PFSK-1 (cell line): ENCODE measurements around the gene PKIB.

ENCODE experiments used
- POLR2AphosphoS5 ChIP-seq: IDR thresholded peaks from 2 replicates; pipeline ENCODE4 v1.6.1; 2012; ENCODE audit warnings: low read depth, mild to moderate bottlenecking, control low read depth, low read length, moderate library complexity
- SIN3A ChIP-seq: IDR thresholded peaks from 2 replicates; pipeline ENCODE4 v1.6.1; 2012; ENCODE audit warnings: mild to moderate bottlenecking, low read length, moderate library complexity, borderline replicate concordance; ENCODE audit not compliant: insufficient read depth
- TAF1 ChIP-seq: IDR thresholded peaks from 2 replicates; pipeline ENCODE4 v1.6.1; 2012; ENCODE audit warnings: low read length, control low read depth, borderline replicate concordance; ENCODE audit not compliant: insufficient read depth
- TF ChIP-seq, protein P1 (sequence below), 2 experiments: IDR thresholded peaks; 2 replicates each; pipeline versions ENCODE4 v1.6.1 to v1.8.0; 2011 to 2012; ENCODE audit warnings: low read depth in 2 of 2, low read length in 2 of 2, control low read depth in 1 of 2, inconsistent platforms in 1 of 2, mild to moderate bottlenecking in 1 of 2, moderate library complexity in 1 of 2; ENCODE audit not compliant: insufficient read depth in 1 of 2

DNA sequence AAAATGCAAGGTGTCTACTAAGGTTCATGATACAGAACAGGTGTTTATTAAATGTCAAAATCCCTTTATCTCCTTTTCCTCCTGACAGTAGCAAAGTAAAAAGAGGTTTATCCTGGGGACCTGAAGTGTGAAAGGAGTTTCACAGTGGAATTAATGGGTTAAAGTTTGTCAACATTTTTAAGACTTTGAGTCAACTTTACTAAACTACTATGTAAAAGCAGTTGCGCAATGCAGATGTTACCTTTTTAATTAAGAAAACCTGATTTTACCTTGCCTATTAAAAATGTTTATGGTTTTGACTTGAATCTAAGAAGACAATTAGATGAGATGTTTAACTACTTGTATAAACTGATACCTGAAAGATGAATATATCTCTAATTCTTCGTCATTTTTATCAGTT, 14.6 kb downstream of the PKIB start:
- TF ChIP-seq TAF1 (no peak), POLR2AphosphoS5 (no peak), SIN3A (no peak)
- TF ChIP-seq, protein P1, sequence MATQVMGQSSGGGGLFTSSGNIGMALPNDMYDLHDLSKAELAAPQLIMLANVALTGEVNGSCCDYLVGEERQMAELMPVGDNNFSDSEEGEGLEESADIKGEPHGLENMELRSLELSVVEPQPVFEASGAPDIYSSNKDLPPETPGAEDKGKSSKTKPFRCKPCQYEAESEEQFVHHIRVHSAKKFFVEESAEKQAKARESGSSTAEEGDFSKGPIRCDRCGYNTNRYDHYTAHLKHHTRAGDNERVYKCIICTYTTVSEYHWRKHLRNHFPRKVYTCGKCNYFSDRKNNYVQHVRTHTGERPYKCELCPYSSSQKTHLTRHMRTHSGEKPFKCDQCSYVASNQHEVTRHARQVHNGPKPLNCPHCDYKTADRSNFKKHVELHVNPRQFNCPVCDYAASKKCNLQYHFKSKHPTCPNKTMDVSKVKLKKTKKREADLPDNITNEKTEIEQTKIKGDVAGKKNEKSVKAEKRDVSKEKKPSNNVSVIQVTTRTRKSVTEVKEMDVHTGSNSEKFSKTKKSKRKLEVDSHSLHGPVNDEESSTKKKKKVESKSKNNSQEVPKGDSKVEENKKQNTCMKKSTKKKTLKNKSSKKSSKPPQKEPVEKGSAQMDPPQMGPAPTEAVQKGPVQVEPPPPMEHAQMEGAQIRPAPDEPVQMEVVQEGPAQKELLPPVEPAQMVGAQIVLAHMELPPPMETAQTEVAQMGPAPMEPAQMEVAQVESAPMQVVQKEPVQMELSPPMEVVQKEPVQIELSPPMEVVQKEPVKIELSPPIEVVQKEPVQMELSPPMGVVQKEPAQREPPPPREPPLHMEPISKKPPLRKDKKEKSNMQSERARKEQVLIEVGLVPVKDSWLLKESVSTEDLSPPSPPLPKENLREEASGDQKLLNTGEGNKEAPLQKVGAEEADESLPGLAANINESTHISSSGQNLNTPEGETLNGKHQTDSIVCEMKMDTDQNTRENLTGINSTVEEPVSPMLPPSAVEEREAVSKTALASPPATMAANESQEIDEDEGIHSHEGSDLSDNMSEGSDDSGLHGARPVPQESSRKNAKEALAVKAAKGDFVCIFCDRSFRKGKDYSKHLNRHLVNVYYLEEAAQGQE (IDR thresholded peaks at IDR 0.05; ENCODE audit: insufficient read depth in 1 of 2, low read depth in 2 of 2, low read length in 2 of 2), result no peak
